HepG2 (cell line): ENCODE results near the gene LRRC8D. TPM values are rescaled to one million over a fixed set of nuclear protein-coding genes. Genes with fewer than 3 reads are reported as not detected.

Experiments used
- ATAC-seq: fragments of 200-7000 bp; cut with Tn5 transposase; 3 replicates; pipeline ENCODE4 v1.9.1; 2020; ENCODE audit warnings: mild to moderate bottlenecking, moderate library complexity
- BruUV-seq: library from RNA; stranded (reverse); fragments of 400-500 nt; replicated peaks from 2 replicates; lab custom pipeline; 2021; lab: Mats Ljungman, UMichigan
- CTCF ChIA-PET: fragments of 300-600 bp; formaldehyde crosslinking; extraction: SDS; loops from one replicate; lab custom pipeline; 2021; ENCODE audit warnings: low total read pairs, inconsistent platforms, low intra/inter-chr PET ratio; lab: Yijun Ruan, JAX
- POLR2A ChIA-PET: fragments of 350-600 bp; sonication (Branson Sonifier 250); formaldehyde crosslinking; loops from one replicate; lab custom pipeline; 2020; ENCODE audit warnings: antibody characterized with exemption, inconsistent platforms; lab: Yijun Ruan, JAX
- DNase-seq: peaks from one replicate; pipeline ENCODE4 v3.0.0-alpha.2; 2015; ENCODE audit warnings: low spot score
- FAIRE-seq: peaks from 3 replicates; lab custom pipeline; 2011; peaks lifted over from hg19 to GRCh38; lab: Jason Lieb, UNC
- H2AFZ ChIP-seq: one replicate; pipeline ENCODE4 v1.6.1; 2011; ENCODE audit warnings: low read length, inconsistent platforms
- H3K27ac ChIP-seq: fragments of 300-600 bp; 3 replicates; pipeline ENCODE4 v1.8.0; 2011; ENCODE audit warnings: mixed run types, mild to moderate bottlenecking, mixed read lengths, low read length, inconsistent platforms; ENCODE audit not compliant: insufficient read depth; ENCODE audit errors: extremely low read length
- H3K27me3 ChIP-seq, 2 experiments: fragments of 200-600 bp in 1 of 2; 2 replicates in 1 of 2; 3 replicates in 1 of 2; pipeline versions ENCODE4 v1.6.0 to v1.8.0; 2011; ENCODE audit warnings: low read length in 2 of 2, mild to moderate bottlenecking in 2 of 2, moderate library complexity in 2 of 2, inconsistent platforms in 1 of 2; ENCODE audit not compliant: insufficient read depth in 2 of 2, control insufficient read depth in 1 of 2
- H3K36me3 ChIP-seq, 2 experiments: fragments of 200-600 bp in 1 of 2; replicated peaks in 1 of 2; 2 replicates in 1 of 2; 3 replicates in 1 of 2; pipeline versions ENCODE4 v1.5.1 to v1.8.0; 2011; ENCODE audit warnings: low read length in 2 of 2, inconsistent platforms in 1 of 2; ENCODE audit not compliant: insufficient read depth in 2 of 2, control insufficient read depth in 1 of 2
- H3K4me1 ChIP-seq: 2 replicates; pipeline ENCODE4 v1.5.1; 2012; ENCODE audit warnings: low read length, inconsistent platforms; ENCODE audit not compliant: insufficient read depth
- H3K4me2 ChIP-seq: 2 replicates; pipeline ENCODE4 v1.6.0; 2011; ENCODE audit warnings: low read depth, low read length, inconsistent platforms
- H3K4me3 ChIP-seq, 3 experiments: fragments of 200-600 bp in 1 of 3; sonication (generic), shearing (Covaris generic) in 1 of 3; replicated peaks in 1 of 3; 2 replicates each; pipeline ENCODE4 v1.5.1; 2011 to 2016; ENCODE audit warnings: low read length in 3 of 3, inconsistent platforms in 2 of 3, low read depth in 2 of 3, mild to moderate bottlenecking in 2 of 3, control low read depth in 1 of 3, mixed read lengths in 1 of 3; ENCODE audit not compliant: insufficient read depth in 1 of 3
- H3K79me2 ChIP-seq: one replicate; pipeline ENCODE4 v1.6.1; 2011; ENCODE audit warnings: low read length, inconsistent platforms; ENCODE audit not compliant: insufficient read depth
- H3K9ac ChIP-seq: 2 replicates; pipeline ENCODE4 v1.6.0; 2011; ENCODE audit warnings: mild to moderate bottlenecking, low read depth, low read length, inconsistent platforms; ENCODE audit not compliant: insufficient read depth
- H3K9me3 ChIP-seq: 2 replicates; pipeline ENCODE4 v1.5.1; 2012; ENCODE audit warnings: mild to moderate bottlenecking, low read length
- H4K20me1 ChIP-seq: 2 replicates; pipeline ENCODE4 v1.6.0; 2011; ENCODE audit warnings: inconsistent platforms, mild to moderate bottlenecking, low read length, moderate library complexity; ENCODE audit not compliant: insufficient read depth
- SALL2 ChIP-seq: sonication (generic); formaldehyde crosslinking; IDR thresholded peaks from 2 replicates; pipeline ENCODE4 v1.8.1; 2023; ENCODE audit warnings: mild to moderate bottlenecking, missing genetic modification reagents, inconsistent platforms
- ZMYM2 ChIP-seq: sonication (generic); formaldehyde crosslinking; IDR thresholded peaks from 2 replicates; pipeline ENCODE4 v1.8.0; 2022; ENCODE audit warnings: mild to moderate bottlenecking, missing genetic modification reagents
- ZNF138 ChIP-seq: sonication (generic); formaldehyde crosslinking; IDR thresholded peaks from 2 replicates; pipeline ENCODE4 v1.5.0; 2020; ENCODE audit warnings: mild to moderate bottlenecking, low read depth, missing genetic modification reagents
- WGBS: methylation state at CpG from one replicate; pipeline ENCODE4 v1.1.6; 2017; ENCODE audit warnings: low lambda C conversion rate; 5-methylcytosine and 5-hydroxymethylcytosine counted together
- in situ Hi-C: cut with HindIII; loops from 2 replicates; pipeline ENCODE4 v1.10.0; 2017; ENCODE audit warnings: low pct_unique_long_range_greater_than_20kb; ENCODE audit not compliant: extremely low pct_ligation_motif_present
- intact Hi-C: fragments of 100-400 bp; cut with micrococcal nuclease; formaldehyde crosslinking; loops from one replicate; pipeline ENCODE4 v1.10.0; 2022; ENCODE audit not compliant: unreplicated experiment
- polyA plus RNA-seq, 8 experiments: library from polyadenylated mRNA; depleted of rRNA in 3 of 8; stranded (reverse) in 7 of 8; unstranded in 1 of 8; fragments of >200 nt; fragmentation: Illumina TruSeq in 4 of 8; extraction: Trizol in 4 of 8; gene quantifications; 2 replicates each; pipeline versions ENCODE4 v1.2.1 to v1.2.3, GENCODE V29; 2011 to 2016; ENCODE audit warnings: low read depth in 4 of 8, missing spikeins in 1 of 8, mixed read lengths in 1 of 8; ENCODE audit not compliant: insufficient read depth in 1 of 8
- total RNA-seq, 5 experiments: library from RNA; depleted of rRNA; stranded (reverse); fragments of >200 nt; fragmentation: Illumina TruSeq; extraction: Trizol; gene quantifications; 2 replicates each; pipeline ENCODE4 v1.2.3, GENCODE V29; 2016; ENCODE audit warnings: low read depth in 1 of 5
- TF ChIP-seq, protein P1 (sequence below): sonication (generic); formaldehyde crosslinking; IDR thresholded peaks from 2 replicates; pipeline ENCODE4 v1.4.0; 2020; ENCODE audit warnings: missing genetic modification reagents
- TF ChIP-seq, protein P2 (sequence below): sonication (generic); formaldehyde crosslinking; IDR thresholded peaks from 2 replicates; pipeline ENCODE4 v1.9.0; 2021; ENCODE audit warnings: missing genetic modification reagents, mild to moderate bottlenecking, borderline replicate concordance
- TF ChIP-seq, protein P3 (sequence below): sonication (generic); formaldehyde crosslinking; IDR thresholded peaks from 2 replicates; pipeline ENCODE4 v1.5.1; 2020; ENCODE audit warnings: mild to moderate bottlenecking, missing genetic modification reagents, borderline replicate concordance

Gene LRRC8D
- total and polyA plus RNA-seq, 2 of the 13 experiments (the other 11 are each of a cell fraction or from before 2014, with no cell fraction given): 29.9 to 45.5 TPM

DNA sequence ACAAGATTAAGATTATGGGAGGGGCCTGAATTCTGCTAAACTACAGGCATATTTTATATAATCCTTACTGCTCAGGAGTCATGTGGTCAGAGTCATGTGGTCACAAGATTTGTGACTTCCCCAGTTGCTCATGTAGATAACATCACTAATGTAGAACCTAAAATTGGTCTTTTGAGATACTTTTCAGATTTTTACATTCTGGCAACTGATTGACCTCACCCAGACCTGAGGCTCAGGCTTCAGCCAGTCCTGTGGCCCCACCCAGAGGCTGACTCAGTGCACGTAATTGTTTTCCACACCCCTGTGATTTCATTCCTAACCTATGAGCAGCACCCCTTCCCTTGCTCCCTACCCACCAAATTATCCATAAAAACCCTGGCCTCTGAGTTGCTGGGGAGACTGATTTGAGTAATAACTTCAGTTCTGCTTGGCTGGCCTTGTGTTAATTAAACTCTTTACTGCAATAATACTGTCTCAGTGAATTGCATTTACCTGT, 132.3 kb downstream of the LRRC8D start (continued):
- TF ChIP-seq, protein P1, sequence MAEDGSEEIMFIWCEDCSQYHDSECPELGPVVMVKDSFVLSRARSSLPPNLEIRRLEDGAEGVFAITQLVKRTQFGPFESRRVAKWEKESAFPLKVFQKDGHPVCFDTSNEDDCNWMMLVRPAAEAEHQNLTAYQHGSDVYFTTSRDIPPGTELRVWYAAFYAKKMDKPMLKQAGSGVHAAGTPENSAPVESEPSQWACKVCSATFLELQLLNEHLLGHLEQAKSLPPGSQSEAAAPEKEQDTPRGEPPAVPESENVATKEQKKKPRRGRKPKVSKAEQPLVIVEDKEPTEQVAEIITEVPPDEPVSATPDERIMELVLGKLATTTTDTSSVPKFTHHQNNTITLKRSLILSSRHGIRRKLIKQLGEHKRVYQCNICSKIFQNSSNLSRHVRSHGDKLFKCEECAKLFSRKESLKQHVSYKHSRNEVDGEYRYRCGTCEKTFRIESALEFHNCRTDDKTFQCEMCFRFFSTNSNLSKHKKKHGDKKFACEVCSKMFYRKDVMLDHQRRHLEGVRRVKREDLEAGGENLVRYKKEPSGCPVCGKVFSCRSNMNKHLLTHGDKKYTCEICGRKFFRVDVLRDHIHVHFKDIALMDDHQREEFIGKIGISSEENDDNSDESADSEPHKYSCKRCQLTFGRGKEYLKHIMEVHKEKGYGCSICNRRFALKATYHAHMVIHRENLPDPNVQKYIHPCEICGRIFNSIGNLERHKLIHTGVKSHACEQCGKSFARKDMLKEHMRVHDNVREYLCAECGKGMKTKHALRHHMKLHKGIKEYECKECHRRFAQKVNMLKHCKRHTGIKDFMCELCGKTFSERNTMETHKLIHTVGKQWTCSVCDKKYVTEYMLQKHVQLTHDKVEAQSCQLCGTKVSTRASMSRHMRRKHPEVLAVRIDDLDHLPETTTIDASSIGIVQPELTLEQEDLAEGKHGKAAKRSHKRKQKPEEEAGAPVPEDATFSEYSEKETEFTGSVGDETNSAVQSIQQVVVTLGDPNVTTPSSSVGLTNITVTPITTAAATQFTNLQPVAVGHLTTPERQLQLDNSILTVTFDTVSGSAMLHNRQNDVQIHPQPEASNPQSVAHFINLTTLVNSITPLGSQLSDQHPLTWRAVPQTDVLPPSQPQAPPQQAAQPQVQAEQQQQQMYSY (CRISPR knock-in tag): no peak
- TF ChIP-seq, protein P2, sequence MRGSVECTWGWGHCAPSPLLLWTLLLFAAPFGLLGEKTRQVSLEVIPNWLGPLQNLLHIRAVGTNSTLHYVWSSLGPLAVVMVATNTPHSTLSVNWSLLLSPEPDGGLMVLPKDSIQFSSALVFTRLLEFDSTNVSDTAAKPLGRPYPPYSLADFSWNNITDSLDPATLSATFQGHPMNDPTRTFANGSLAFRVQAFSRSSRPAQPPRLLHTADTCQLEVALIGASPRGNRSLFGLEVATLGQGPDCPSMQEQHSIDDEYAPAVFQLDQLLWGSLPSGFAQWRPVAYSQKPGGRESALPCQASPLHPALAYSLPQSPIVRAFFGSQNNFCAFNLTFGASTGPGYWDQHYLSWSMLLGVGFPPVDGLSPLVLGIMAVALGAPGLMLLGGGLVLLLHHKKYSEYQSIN: no peak
- TF ChIP-seq, protein P3, sequence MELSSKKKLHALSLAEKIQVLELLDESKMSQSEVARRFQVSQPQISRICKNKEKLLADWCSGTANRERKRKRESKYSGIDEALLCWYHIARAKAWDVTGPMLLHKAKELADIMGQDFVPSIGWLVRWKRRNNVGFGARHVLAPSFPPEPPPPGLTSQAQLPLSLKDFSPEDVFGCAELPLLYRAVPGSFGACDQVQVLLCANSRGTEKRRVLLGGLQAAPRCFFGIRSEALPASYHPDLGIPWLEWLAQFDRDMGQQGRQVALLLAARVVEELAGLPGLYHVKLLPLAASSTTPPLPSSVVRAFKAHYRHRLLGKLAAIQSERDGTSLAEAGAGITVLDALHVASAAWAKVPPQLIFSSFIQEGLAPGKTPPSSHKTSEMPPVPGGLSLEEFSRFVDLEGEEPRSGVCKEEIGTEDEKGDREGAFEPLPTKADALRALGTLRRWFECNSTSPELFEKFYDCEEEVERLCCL (CRISPR knock-in tag): no peak

DNA sequence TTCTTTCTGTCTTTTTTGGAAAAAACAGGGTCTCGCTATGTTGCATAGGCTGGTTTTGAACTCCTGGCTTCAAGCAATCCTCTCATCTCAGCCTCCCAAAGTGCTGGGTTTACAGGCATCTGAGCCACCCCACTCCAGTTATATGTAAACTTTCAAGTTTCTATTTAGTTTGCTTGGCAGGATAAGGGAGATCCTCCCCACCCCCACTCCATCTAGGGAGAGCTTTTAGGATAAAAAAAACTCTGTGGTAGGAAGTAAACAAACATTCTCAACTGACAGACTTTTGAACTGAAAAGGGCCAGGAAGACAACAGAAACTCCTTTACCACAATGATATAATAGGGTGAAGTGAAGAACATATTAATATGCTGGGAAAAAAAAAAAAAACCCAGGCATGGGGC, 133.1 kb downstream of the LRRC8D start:
- no TSS peak for BruUV-seq
- ATAC-seq: no peak
- no peaks in the 10 kb centered on the region for H4K20me1 ChIP-seq
- peaks cover 79% of the 10 kb centered on the region for H3K4me1 ChIP-seq
- WGBS: 100% methylated on average over 1 of the region's 1 CpG
- H3K9ac ChIP-seq: no peak overlapping the region
- H3K27ac ChIP-seq: no peak overlapping the region
- no peak for FAIRE-seq
- in situ Hi-C loops: no loop called here
- no peak overlapping the region for H3K4me2 ChIP-seq
- ChIA-PET CTCF (interaction anchor here (1.2 kb wide), 1 partner anchor 149 kb away, joined by 5 read pairs; no protein-coding TSS in a partner anchor), POLR2A (no interaction called here)
- TF ChIP-seq SALL2 (no peak), ZMYM2 (CRISPR knock-in tag) (0 out of 2 replicates have a peak, but pooled peaks have one; percentile 35), ZNF138 (no peak)
- H3K27me3 ChIP-seq: no peaks in the 10 kb centered on the region
- no peak overlapping the region for H2AFZ ChIP-seq
- no peak for DNase-seq
- intact Hi-C loops: loop anchor here (10.0 kb wide), 1 partner anchor 149 kb away; no protein-coding TSS in a partner anchor
- no peaks in the 10 kb centered on the region for H3K36me3 ChIP-seq
- H3K79me2 ChIP-seq: no peaks in the 10 kb centered on the region
- H3K9me3 ChIP-seq: no peaks in the 10 kb centered on the region
- H3K4me3 ChIP-seq: no peak overlapping the region
